ENCODE measurements around the gene TSR1.

Gene TSR1

GRCh38 chr17:2368359-2368758 is 32.1 kb upstream of the TSR1 start:
- no peak for DNase-seq

GRCh38 chr17:2366747-2367494 is 30.7 kb upstream of the TSR1 start:
- DNase-seq = no peak

GRCh38 chr17:2365132-2365531 is 28.9 kb upstream of the TSR1 start:
- DNase-seq = no peak

GRCh38 chr17:2364763-2365116 is 28.5 kb upstream of the TSR1 start:
- DNase-seq = no peak

GRCh38 chr17:2363851-2364762 is 27.9 kb upstream of the TSR1 start:
- DNase-seq = no peak

GRCh38 chr17:2363318-2363717 is 27.1 kb upstream of the TSR1 start:
- no peak for DNase-seq

- no peak for DNase-seq
These were observed 26.6 kb upstream of the TSR1 start for GRCh38 chr17:2362881-2363280.

GRCh38 chr17:2362416-2362815 is 26.2 kb upstream of the TSR1 start:
- DNase-seq = no peak

- DNase-seq = no peak
These were observed 25.8 kb upstream of the TSR1 start for GRCh38 chr17:2362016-2362415.

- no peak for DNase-seq
These were observed 24.9 kb upstream of the TSR1 start for GRCh38 chr17:2361010-2361760.

- DNase-seq = no peak
These were observed 21.7 kb upstream of the TSR1 start for GRCh38 chr17:2357931-2358434.

- no peak for DNase-seq
These were observed 21.0 kb upstream of the TSR1 start for GRCh38 chr17:2357237-2357636.

GRCh38 chr17:2354311-2354710 is 18.1 kb upstream of the TSR1 start:
- DNase-seq = no peak

- no peak for DNase-seq
These were observed 15.0 kb upstream of the TSR1 start for GRCh38 chr17:2351269-2351668.

- no peak for DNase-seq
These were observed 11.8 kb upstream of the TSR1 start for GRCh38 chr17:2347805-2348685.

- no peak for DNase-seq
These were observed 10.2 kb upstream of the TSR1 start for GRCh38 chr17:2346475-2346874.

- no peak for DNase-seq
These were observed 8.3 kb upstream of the TSR1 start for GRCh38 chr17:2344528-2344927.

- DNase-seq = no peak
These were observed 7.2 kb upstream of the TSR1 start for GRCh38 chr17:2343421-2343820.

- DNase-seq = peak; percentile 29
These were observed 2.0 kb upstream of the TSR1 start for GRCh38 chr17:2338315-2338657.

- DNase-seq = peak; percentile 83
These were observed 1.5 kb upstream of the TSR1 start for GRCh38 chr17:2337544-2338314.

- peak; percentile 87 for DNase-seq
These were observed 741 bp upstream of the TSR1 start, which contains the start of gene SGSM2 for GRCh38 chr17:2336852-2337543. Gene SGSM2 (plus strand): TSS chr17:2337501. CDS start chr17:2337689, 188 bp downstream.
